Measurements from ENCODE around the gene EXOC3L2.

EXOC3L2 gene

GRCh38 chr19:45218911-45219743, 26.1 kb downstream of the EXOC3L2 start:
- DNase-seq: no peak

GRCh38 chr19:45218426-45218825, 26.8 kb downstream of the EXOC3L2 start:
- no peak for DNase-seq

- no peak for DNase-seq
Measured at GRCh38 chr19:45217957-45218334, 27.3 kb downstream of the EXOC3L2 start.

GRCh38 chr19:45217193-45217956, 27.8 kb downstream of the EXOC3L2 start:
- DNase-seq: no peak

GRCh38 chr19:45216667-45217066, 28.5 kb downstream of the EXOC3L2 start:
- no peak for DNase-seq

GRCh38 chr19:45215391-45216191, 29.6 kb downstream of the EXOC3L2 start:
- DNase-seq: no peak

GRCh38 chr19:45213031-45213430, 32.2 kb downstream of the EXOC3L2 start:
- DNase-seq: no peak

- no peak for DNase-seq
Measured at GRCh38 chr19:45211751-45212381, 33.3 kb downstream of the EXOC3L2 start.

- no peak for DNase-seq
Measured at GRCh38 chr19:45206328-45206727, 38.9 kb downstream of the EXOC3L2 start.

GRCh38 chr19:45205810-45206209, 39.4 kb downstream of the EXOC3L2 start:
- no peak for DNase-seq

- DNase-seq: no peak
Measured at GRCh38 chr19:45202637-45203036, 42.6 kb downstream of the EXOC3L2 start.

- no peak for DNase-seq
Measured at GRCh38 chr19:45200568-45200967, 44.6 kb downstream of the EXOC3L2 start.

GRCh38 chr19:45195764-45196163, 49.4 kb downstream of the EXOC3L2 start:
- DNase-seq: no peak

- DNase-seq: no peak
Measured at GRCh38 chr19:45191375-45191774, 53.8 kb downstream of the EXOC3L2 start.

- no peak for DNase-seq
Measured at GRCh38 chr19:45189971-45190370, 55.2 kb downstream of the EXOC3L2 start.

- peak; percentile 47 for DNase-seq
Measured at GRCh38 chr19:45187421-45188100, 57.6 kb downstream of the EXOC3L2 start.

GRCh38 chr19:45186509-45187334, 58.5 kb downstream of the EXOC3L2 start:
- DNase-seq: no peak

- DNase-seq: no peak
Measured at GRCh38 chr19:45184115-45184514, 61.1 kb downstream of the EXOC3L2 start.

- DNase-seq: no peak
Measured at GRCh38 chr19:45182758-45183157, 62.4 kb downstream of the EXOC3L2 start.

- DNase-seq: no peak
Measured at GRCh38 chr19:45180936-45181335, 64.3 kb downstream of the EXOC3L2 start.

- DNase-seq: no peak
Measured at GRCh38 chr19:45179892-45180370, 65.3 kb downstream of the EXOC3L2 start.
